Stimulated activated CD4-positive, alpha-beta T cell treated with anti-CD3 and anti-CD28 coated beads, Interleukin-1b, Interleukin-23, amount 100 ng/mL, for 1 hour (primary cell): ENCODE results near the gene LINGO3.

Experiments
- DNase-seq, 2 donors: peaks; one replicate each; pipeline ENCODE4 v3.0.0-alpha.2; 2020; ENCODE audit warnings: low read depth in 2 of 2

The LINGO3 gene

GRCh38 chr19:2327773-2328400 lies 19.9 kb upstream of the LINGO3 start:
- DNase-seq, result no peak

- no peak for DNase-seq
These were observed 18.9 kb upstream of the LINGO3 start for GRCh38 chr19:2326699-2327360.

GRCh38 chr19:2325281-2326046 lies 17.5 kb upstream of the LINGO3 start:
- no peak for DNase-seq

- no peak for DNase-seq
These were observed 16.4 kb upstream of the LINGO3 start for GRCh38 chr19:2324220-2324948.

- no peak for DNase-seq
These were observed 15.8 kb upstream of the LINGO3 start for GRCh38 chr19:2323707-2324106.

- no peak for DNase-seq
These were observed 13.8 kb upstream of the LINGO3 start for GRCh38 chr19:2321565-2322283.

- no peak for DNase-seq
These were observed 13.0 kb upstream of the LINGO3 start for GRCh38 chr19:2320939-2321338.

- no peak for DNase-seq
These were observed 12.1 kb upstream of the LINGO3 start for GRCh38 chr19:2320049-2320448.

- no peak for DNase-seq
These were observed 11.6 kb upstream of the LINGO3 start for GRCh38 chr19:2319551-2319950.

- DNase-seq, result no peak
These were observed 11.0 kb upstream of the LINGO3 start for GRCh38 chr19:2318923-2319322.

- DNase-seq, result no peak
These were observed 9.8 kb upstream of the LINGO3 start for GRCh38 chr19:2317756-2318155.

GRCh38 chr19:2317300-2317699 lies 9.3 kb upstream of the LINGO3 start:
- DNase-seq, result no peak

GRCh38 chr19:2315818-2316353 lies 7.9 kb upstream of the LINGO3 start:
- DNase-seq, result no peak

GRCh38 chr19:2315121-2315817 lies 7.3 kb upstream of the LINGO3 start:
- DNase-seq, result no peak

GRCh38 chr19:2312820-2313501 lies 5.0 kb upstream of the LINGO3 start:
- DNase-seq, result no peak

GRCh38 chr19:2311093-2311492 lies 3.1 kb upstream of the LINGO3 start:
- no peak for DNase-seq

- DNase-seq, result no peak
These were observed 1.9 kb upstream of the LINGO3 start for GRCh38 chr19:2309734-2310362.

- DNase-seq, result no peak
These were observed 389 bp downstream of the LINGO3 start for GRCh38 chr19:2307518-2308012.

GRCh38 chr19:2306971-2307370 lies 983 bp downstream of the LINGO3 start:
- DNase-seq, result no peak
